Loucy (cell line): ENCODE measurements around the gene NCBP1.
"Not testable (repeated sequence)": the region's sequence is repeated elsewhere in the genome, so short reads cannot be mapped to it uniquely, and the experiment has no call there.

Experiments
- H2AFZ ChIP-seq: fragments of 200-600 bp; sonication (generic); 2 replicates; pipeline ENCODE4 v1.6.0; 2016; ENCODE audit warnings: antibody characterized with exemption, mild to moderate bottlenecking, low read length, moderate library complexity
- H3F3A ChIP-seq: fragments of 200-600 bp; 2 replicates; pipeline ENCODE4 v1.6.0; 2016; ENCODE audit warnings: antibody characterized with exemption, low read depth, mild to moderate bottlenecking
- H3K27me3 ChIP-seq: fragments of 200-600 bp; sonication (generic); 2 replicates; pipeline ENCODE4 v1.6.1; 2014; ENCODE audit warnings: low read length, mild to moderate bottlenecking; ENCODE audit not compliant: insufficient read depth, poor library complexity, severe bottlenecking
- H3K36me3 ChIP-seq: fragments of 200-600 bp; sonication (generic); 2 replicates; pipeline ENCODE4 v1.6.1; 2016; ENCODE audit warnings: low read length; ENCODE audit not compliant: insufficient read depth
- H3K4me1 ChIP-seq: fragments of 200-600 bp; sonication (generic); 2 replicates; pipeline ENCODE4 v1.5.1; 2014; ENCODE audit warnings: low read length, mild to moderate bottlenecking; ENCODE audit not compliant: insufficient read depth, poor library complexity, severe bottlenecking
- H3K4me2 ChIP-seq: fragments of 200-600 bp; sonication (generic); 2 replicates; pipeline ENCODE4 v1.6.0; 2014; ENCODE audit warnings: antibody characterized with exemption, low read length, low read depth, mild to moderate bottlenecking; ENCODE audit not compliant: poor library complexity, severe bottlenecking
- H3K4me3 ChIP-seq: fragments of 200-600 bp; sonication (generic); 2 replicates; pipeline ENCODE4 v1.5.1; 2014; ENCODE audit warnings: low read length, mild to moderate bottlenecking, mixed read lengths; ENCODE audit not compliant: poor library complexity, severe bottlenecking
- H3K79me2 ChIP-seq: fragments of 200-600 bp; sonication (generic); 2 replicates; pipeline ENCODE4 v1.6.1; 2014; ENCODE audit warnings: low read length; ENCODE audit not compliant: insufficient read depth
- H3K9ac ChIP-seq: fragments of 200-600 bp; sonication (generic); 2 replicates; pipeline ENCODE4 v1.6.0; 2014; ENCODE audit warnings: mild to moderate bottlenecking, low read depth, low read length, moderate library complexity; ENCODE audit not compliant: poor library complexity, severe bottlenecking
- H3K9me2 ChIP-seq: fragments of 200-600 bp; sonication (generic); replicated peaks from 2 replicates; pipeline ENCODE4 v1.6.1; 2016; ENCODE audit warnings: low read depth, low read length, mixed read lengths
- H3K9me3 ChIP-seq: fragments of 200-600 bp; sonication (generic); 2 replicates; pipeline ENCODE4 v1.6.1; 2014; ENCODE audit warnings: mild to moderate bottlenecking, antibody characterized with exemption, low read length, low read depth; ENCODE audit not compliant: insufficient read depth
- H4K20me1 ChIP-seq: fragments of 200-600 bp; sonication (generic); 2 replicates; pipeline ENCODE4 v1.6.0; 2014; ENCODE audit warnings: antibody characterized with exemption, low read length, mild to moderate bottlenecking; ENCODE audit not compliant: insufficient read depth, poor library complexity, severe bottlenecking
- EZH2phosphoT487 ChIP-seq: fragments of 200-600 bp; IDR thresholded peaks from 2 replicates; pipeline ENCODE4 v1.6.1; 2018; ENCODE audit warnings: antibody characterized with exemption, mild to moderate bottlenecking, moderate library complexity, borderline replicate concordance
- TF ChIP-seq, protein P1 (sequence below): fragments of 200-600 bp; sonication (generic); conservative IDR thresholded peaks from 2 replicates; pipeline ENCODE4 v1.5.1; 2014; ENCODE audit warnings: mild to moderate bottlenecking, antibody characterized with exemption, low read length

Gene NCBP1, protein sequence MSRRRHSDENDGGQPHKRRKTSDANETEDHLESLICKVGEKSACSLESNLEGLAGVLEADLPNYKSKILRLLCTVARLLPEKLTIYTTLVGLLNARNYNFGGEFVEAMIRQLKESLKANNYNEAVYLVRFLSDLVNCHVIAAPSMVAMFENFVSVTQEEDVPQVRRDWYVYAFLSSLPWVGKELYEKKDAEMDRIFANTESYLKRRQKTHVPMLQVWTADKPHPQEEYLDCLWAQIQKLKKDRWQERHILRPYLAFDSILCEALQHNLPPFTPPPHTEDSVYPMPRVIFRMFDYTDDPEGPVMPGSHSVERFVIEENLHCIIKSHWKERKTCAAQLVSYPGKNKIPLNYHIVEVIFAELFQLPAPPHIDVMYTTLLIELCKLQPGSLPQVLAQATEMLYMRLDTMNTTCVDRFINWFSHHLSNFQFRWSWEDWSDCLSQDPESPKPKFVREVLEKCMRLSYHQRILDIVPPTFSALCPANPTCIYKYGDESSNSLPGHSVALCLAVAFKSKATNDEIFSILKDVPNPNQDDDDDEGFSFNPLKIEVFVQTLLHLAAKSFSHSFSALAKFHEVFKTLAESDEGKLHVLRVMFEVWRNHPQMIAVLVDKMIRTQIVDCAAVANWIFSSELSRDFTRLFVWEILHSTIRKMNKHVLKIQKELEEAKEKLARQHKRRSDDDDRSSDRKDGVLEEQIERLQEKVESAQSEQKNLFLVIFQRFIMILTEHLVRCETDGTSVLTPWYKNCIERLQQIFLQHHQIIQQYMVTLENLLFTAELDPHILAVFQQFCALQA

GRCh38 chr9:97632985-97633858 is at the start of gene NCBP1, which contains the start of gene TSTD2:
Gene NCBP1, plus strand, starts transcription at chr9:97633821. Its CDS starts 61 bp downstream, at chr9:97633882.
Gene TSTD2, minus strand, starts transcription at chr9:97633368. Its CDS starts 5,806 bp downstream, at chr9:97627562.
- H3K9ac ChIP-seq: peak within 1 kb of the TSS; percentile 88
- no peaks in the 10 kb centered on the region for H3K36me3 ChIP-seq
- TF ChIP-seq, protein P1, sequence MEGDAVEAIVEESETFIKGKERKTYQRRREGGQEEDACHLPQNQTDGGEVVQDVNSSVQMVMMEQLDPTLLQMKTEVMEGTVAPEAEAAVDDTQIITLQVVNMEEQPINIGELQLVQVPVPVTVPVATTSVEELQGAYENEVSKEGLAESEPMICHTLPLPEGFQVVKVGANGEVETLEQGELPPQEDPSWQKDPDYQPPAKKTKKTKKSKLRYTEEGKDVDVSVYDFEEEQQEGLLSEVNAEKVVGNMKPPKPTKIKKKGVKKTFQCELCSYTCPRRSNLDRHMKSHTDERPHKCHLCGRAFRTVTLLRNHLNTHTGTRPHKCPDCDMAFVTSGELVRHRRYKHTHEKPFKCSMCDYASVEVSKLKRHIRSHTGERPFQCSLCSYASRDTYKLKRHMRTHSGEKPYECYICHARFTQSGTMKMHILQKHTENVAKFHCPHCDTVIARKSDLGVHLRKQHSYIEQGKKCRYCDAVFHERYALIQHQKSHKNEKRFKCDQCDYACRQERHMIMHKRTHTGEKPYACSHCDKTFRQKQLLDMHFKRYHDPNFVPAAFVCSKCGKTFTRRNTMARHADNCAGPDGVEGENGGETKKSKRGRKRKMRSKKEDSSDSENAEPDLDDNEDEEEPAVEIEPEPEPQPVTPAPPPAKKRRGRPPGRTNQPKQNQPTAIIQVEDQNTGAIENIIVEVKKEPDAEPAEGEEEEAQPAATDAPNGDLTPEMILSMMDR: no peak
- no peak for TF ChIP-seq EZH2phosphoT487
- peak within 1 kb of the TSS; percentile 93 for H2AFZ ChIP-seq
- no peaks in the 10 kb centered on the region for H3K9me2 ChIP-seq
- H3K27me3 ChIP-seq: no peaks in the 10 kb centered on the region
- no peaks in the 10 kb centered on the region for H3K9me3 ChIP-seq
- peaks cover 82% of the 10 kb centered on the region for H3K79me2 ChIP-seq
- H3K4me3 ChIP-seq: peak within 1 kb of the TSS; percentile 90
- H4K20me1 ChIP-seq: peaks cover 40% of the 10 kb centered on the region
- H3K4me1 ChIP-seq: peaks cover 59% of the 10 kb centered on the region
- peak within 1 kb of the TSS; percentile 96 for H3K4me2 ChIP-seq
- H3F3A ChIP-seq: 0 out of 2 replicates have a peak, but pooled peaks cover 5% of the 10 kb centered on the region

DNA sequence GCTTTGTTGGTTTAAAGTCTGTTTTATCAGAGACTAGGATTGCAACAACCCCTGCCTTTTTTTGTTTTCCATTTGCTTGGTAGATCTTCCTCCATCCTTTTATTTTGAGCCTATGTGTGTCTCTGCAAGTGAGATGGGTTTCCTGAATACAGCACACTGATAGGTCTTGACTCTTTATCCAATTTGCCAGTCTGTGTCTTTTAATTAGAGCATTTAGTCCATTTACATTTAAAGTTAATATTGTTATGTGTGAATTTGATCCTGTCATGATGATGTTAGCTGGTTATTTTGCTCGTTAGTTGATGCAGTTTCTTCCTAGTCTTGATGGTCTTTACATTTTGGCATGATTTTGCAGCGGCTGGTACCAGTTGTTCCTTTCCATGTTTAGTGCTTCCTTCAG is 48.8 kb upstream of the NCBP1 start:
- not testable (repeated sequence) for H3K4me2 ChIP-seq, H3K4me1 ChIP-seq, H2AFZ ChIP-seq, H3K9ac ChIP-seq, H3K9me3 ChIP-seq, H3K36me3 ChIP-seq, H3K4me3 ChIP-seq, H3K79me2 ChIP-seq, H3K9me2 ChIP-seq, H4K20me1 ChIP-seq, H3F3A ChIP-seq, H3K27me3 ChIP-seq

DNA sequence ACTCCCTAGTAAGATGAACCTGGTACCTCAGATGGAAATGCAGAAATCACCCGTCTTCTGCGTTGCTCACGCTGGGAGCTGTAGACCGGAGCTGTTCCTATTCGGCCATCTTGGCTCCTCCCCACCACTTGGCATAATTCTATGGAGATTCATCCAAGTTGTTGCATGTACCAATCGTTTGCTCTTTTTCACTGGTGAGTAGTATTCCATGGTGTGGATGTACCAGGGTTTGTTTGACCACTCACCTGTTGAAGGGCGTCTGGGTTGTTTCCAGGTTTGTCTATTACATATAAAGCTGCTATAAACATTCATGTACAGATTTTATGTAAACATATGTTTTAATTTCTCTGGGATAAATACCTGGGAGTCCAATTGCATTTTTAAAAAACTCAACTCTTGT is 46.7 kb upstream of the NCBP1 start:
- H3K4me2 ChIP-seq, H3K27me3 ChIP-seq, H2AFZ ChIP-seq, H3K4me1 ChIP-seq, H3F3A ChIP-seq, H4K20me1 ChIP-seq, H3K36me3 ChIP-seq, H3K9me2 ChIP-seq, H3K79me2 ChIP-seq, H3K4me3 ChIP-seq, H3K9me3 ChIP-seq, H3K9ac ChIP-seq: not testable (repeated sequence)

DNA sequence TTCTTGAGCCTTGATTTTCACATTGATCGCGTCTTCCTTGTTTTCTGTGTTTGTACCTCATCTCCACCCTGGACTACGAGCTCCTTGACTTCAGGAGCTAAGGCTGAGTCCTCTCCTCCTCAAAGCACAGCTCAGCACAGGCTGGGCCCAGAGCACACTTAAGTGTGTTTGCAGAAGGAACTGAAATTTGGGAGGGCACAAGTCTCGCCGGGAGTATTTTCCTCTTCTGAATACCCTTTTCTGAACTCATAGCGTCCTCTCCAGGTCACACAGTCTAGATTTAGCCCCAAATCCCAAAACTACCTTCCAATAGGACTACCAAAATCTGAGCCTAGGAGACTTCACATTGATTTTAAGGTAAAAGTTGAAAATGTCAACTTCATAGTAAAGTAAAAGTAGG is 42.1 kb upstream of the NCBP1 start:
- Histone ChIP-seq H4K20me1 (no peaks in the 10 kb centered on the region), H3K9ac (no peak overlapping the region), H3K9me3 (no peaks in the 10 kb centered on the region), H3K4me2 (no peak overlapping the region), H3K4me3 (no peak overlapping the region), H3K79me2 (no peaks in the 10 kb centered on the region), H3K27me3 (no peaks in the 10 kb centered on the region), H3K9me2 (no peaks in the 10 kb centered on the region), H3K4me1 (no peaks in the 10 kb centered on the region), H3F3A (no peaks in the 10 kb centered on the region), H2AFZ (no peak overlapping the region), H3K36me3 (no peaks in the 10 kb centered on the region)
- TF ChIP-seq EZH2phosphoT487: no peak
- TF ChIP-seq, protein P1: no peak
